BLaER1 treated with 17β-estradiol and CSF1 and Interleukin-3, amounts not matched to agents 10 nM and 100 nM (cell line): ENCODE measurements around the gene CDH1.

Source experiments
- H3K27ac ChIP-seq, 11 experiments: shearing (Covaris generic); formaldehyde crosslinking; 2 replicates each; pipeline ENCODE4 v1.8.1; 2022
- H3K27me3 ChIP-seq, 11 experiments: shearing (Covaris generic); formaldehyde crosslinking; 2 replicates each; pipeline ENCODE4 v1.8.1; 2022
- H3K36me3 ChIP-seq, 11 experiments: shearing (Covaris generic); formaldehyde crosslinking; 2 replicates each; pipeline ENCODE4 v1.8.1; 2022
- H3K4me1 ChIP-seq, 10 experiments: shearing (Covaris generic); formaldehyde crosslinking; 2 replicates each; pipeline ENCODE4 v1.8.1; 2022
- H3K4me2 ChIP-seq, 11 experiments: shearing (Covaris generic); formaldehyde crosslinking; 2 replicates each; pipeline ENCODE4 v1.8.1; 2022
- H3K4me3 ChIP-seq, 10 experiments: shearing (Covaris generic); formaldehyde crosslinking; 2 replicates each; pipeline ENCODE4 v1.8.1; 2022
- H3K9ac ChIP-seq, 11 experiments: shearing (Covaris generic); formaldehyde crosslinking; 2 replicates each; pipeline ENCODE4 v1.8.1; 2022
- H3K9me3 ChIP-seq, 11 experiments: shearing (Covaris generic); formaldehyde crosslinking; replicated peaks in 1 of 11; 2 replicates each; pipeline ENCODE4 v1.8.1; 2022
- H4K20me1 ChIP-seq, 11 experiments: shearing (Covaris generic); formaldehyde crosslinking; 2 replicates each; pipeline ENCODE4 v1.8.1; 2022
- Cebpa-rat ChIP-seq, 11 experiments: shearing (Covaris generic); IDR thresholded peaks; 2 replicates each; pipeline ENCODE4 v1.8.1; 2022

CDH1 gene

GRCh38 chr16:68719993-68720489 is 17.1 kb upstream of the CDH1 start:
- Histone ChIP-seq H3K9me3 (peaks cover 0 to 10% (median 0%) of the 10 kb centered on the region in 11 experiments; a peak in 5 of 22 replicates), H3K27ac (no peak overlapping the region), H3K4me3 (no peak overlapping the region), H3K4me1 (peaks cover 0 to 19% (median 0%) of the 10 kb centered on the region in 10 experiments; a peak in 4 of 20 replicates), H3K27me3 (no peaks in the 10 kb centered on the region), H4K20me1 (no peaks in the 10 kb centered on the region), H3K4me2 (peak overlapping the region in 1 of 11 experiments; percentile 23; a peak in 1 of 22 replicates), H3K36me3 (no peaks in the 10 kb centered on the region), H3K9ac (no peak overlapping the region)
- TF ChIP-seq Cebpa-rat (IDR thresholded peaks at IDR 0.05), result no peak

GRCh38 chr16:68722119-68723024 is 14.7 kb upstream of the CDH1 start:
- Histone ChIP-seq H3K9ac (no peak overlapping the region), H3K4me3 (no peak overlapping the region), H3K4me2 (no peak overlapping the region), H3K4me1 (peaks cover 0 to 13% (median 0%) of the 10 kb centered on the region in 10 experiments; a peak in 3 of 20 replicates), H3K36me3 (no peaks in the 10 kb centered on the region), H3K27me3 (no peaks in the 10 kb centered on the region), H4K20me1 (no peaks in the 10 kb centered on the region), H3K9me3 (peaks cover 0 to 8% (median 0%) of the 10 kb centered on the region in 11 experiments; a peak in 5 of 22 replicates), H3K27ac (no peak overlapping the region)
- no peak for TF ChIP-seq Cebpa-rat (IDR thresholded peaks at IDR 0.05)

- H3K4me2 ChIP-seq, result no peak overlapping the region
- no peaks in the 10 kb centered on the region for H3K27me3 ChIP-seq
- H3K4me1 ChIP-seq, result peaks cover 0 to 13% (median 0%) of the 10 kb centered on the region in 10 experiments; a peak in 3 of 20 replicates
- H3K9me3 ChIP-seq, result no peaks in the 10 kb centered on the region
- H3K27ac ChIP-seq, result no peak overlapping the region
- H3K36me3 ChIP-seq, result no peaks in the 10 kb centered on the region
- no peak overlapping the region for H3K4me3 ChIP-seq
- H3K9ac ChIP-seq, result no peak overlapping the region
- H4K20me1 ChIP-seq, result no peaks in the 10 kb centered on the region
- no peak for TF ChIP-seq Cebpa-rat (IDR thresholded peaks at IDR 0.05)
Observed at GRCh38 chr16:68724797-68725196, 12.3 kb upstream of the CDH1 start.

- H4K20me1 ChIP-seq, result no peaks in the 10 kb centered on the region
- no peak overlapping the region for H3K27ac ChIP-seq
- no peaks in the 10 kb centered on the region for H3K27me3 ChIP-seq
- no peaks in the 10 kb centered on the region for H3K9me3 ChIP-seq
- no peak overlapping the region for H3K4me2 ChIP-seq
- no peak for TF ChIP-seq Cebpa-rat (IDR thresholded peaks at IDR 0.05)
- no peak overlapping the region for H3K4me3 ChIP-seq
- no peak overlapping the region for H3K9ac ChIP-seq
- H3K36me3 ChIP-seq, result no peaks in the 10 kb centered on the region
- H3K4me1 ChIP-seq, result no peaks in the 10 kb centered on the region
Observed at GRCh38 chr16:68728523-68728922, 8.6 kb upstream of the CDH1 start.

- H3K36me3 ChIP-seq, result no peaks in the 10 kb centered on the region
- peaks cover 0 to 9% (median 0%) of the 10 kb centered on the region in 11 experiments; a peak in 2 of 22 replicates for H4K20me1 ChIP-seq
- peaks cover 5 to 12% (median 7%) of the 10 kb centered on the region in 11 experiments for H3K27me3 ChIP-seq
- no peak overlapping the region for H3K9ac ChIP-seq
- H3K4me1 ChIP-seq, result no peaks in the 10 kb centered on the region
- no peak overlapping the region for H3K4me3 ChIP-seq
- peaks cover 0 to under 1% (median 0%) of the 10 kb centered on the region in 11 experiments; a peak in 1 of 22 replicates for H3K9me3 ChIP-seq
- no peak overlapping the region for H3K27ac ChIP-seq
- TF ChIP-seq Cebpa-rat (IDR thresholded peaks at IDR 0.05), result no peak
- no peak overlapping the region for H3K4me2 ChIP-seq
Observed at GRCh38 chr16:68731637-68732036, 5.5 kb upstream of the CDH1 start.

GRCh38 chr16:68732042-68732680 is 4.9 kb upstream of the CDH1 start:
- no peak for TF ChIP-seq Cebpa-rat (IDR thresholded peaks at IDR 0.05)
- H3K36me3 ChIP-seq, result no peaks in the 10 kb centered on the region
- H3K27ac ChIP-seq, result no peak overlapping the region
- no peak overlapping the region for H3K4me3 ChIP-seq
- H3K9ac ChIP-seq, result no peak overlapping the region
- peaks cover 0 to 6% (median 0%) of the 10 kb centered on the region in 11 experiments; a peak in 2 of 22 replicates for H3K9me3 ChIP-seq
- no peak overlapping the region for H3K4me2 ChIP-seq
- H3K4me1 ChIP-seq, result no peaks in the 10 kb centered on the region
- peaks cover 10 to 17% (median 12%) of the 10 kb centered on the region in 11 experiments for H3K27me3 ChIP-seq
- peaks cover 0 to 9% (median 0%) of the 10 kb centered on the region in 11 experiments; a peak in 3 of 22 replicates for H4K20me1 ChIP-seq

GRCh38 chr16:68732741-68733399 is 4.2 kb upstream of the CDH1 start:
- Histone ChIP-seq H3K27ac (no peak overlapping the region), H3K4me3 (no peak overlapping the region), H3K4me1 (no peaks in the 10 kb centered on the region), H3K27me3 (peaks cover 17 to 24% (median 19%) of the 10 kb centered on the region in 11 experiments), H4K20me1 (peaks cover 0 to 10% (median 0%) of the 10 kb centered on the region in 11 experiments; a peak in 4 of 22 replicates), H3K9ac (no peak overlapping the region), H3K4me2 (no peak overlapping the region), H3K36me3 (no peaks in the 10 kb centered on the region), H3K9me3 (peaks cover 0 to 7% (median 0%) of the 10 kb centered on the region in 11 experiments; a peak in 2 of 22 replicates)
- no peak for TF ChIP-seq Cebpa-rat (IDR thresholded peaks at IDR 0.05)

GRCh38 chr16:68733570-68733969 is 3.5 kb upstream of the CDH1 start:
- H3K27ac ChIP-seq, result no peak overlapping the region
- TF ChIP-seq Cebpa-rat (IDR thresholded peaks at IDR 0.05), result no peak; a peak in 1 of 22 replicates
- no peak overlapping the region for H3K4me2 ChIP-seq
- no peak overlapping the region for H3K4me3 ChIP-seq
- no peaks in the 10 kb centered on the region for H3K36me3 ChIP-seq
- no peaks in the 10 kb centered on the region for H3K4me1 ChIP-seq
- peaks cover 0 to 17% (median 4%) of the 10 kb centered on the region in 11 experiments; a peak in 7 of 22 replicates for H4K20me1 ChIP-seq
- no peak overlapping the region for H3K9ac ChIP-seq
- peaks cover 0 to 7% (median 0%) of the 10 kb centered on the region in 11 experiments; a peak in 2 of 22 replicates for H3K9me3 ChIP-seq
- H3K27me3 ChIP-seq, result peaks cover 24 to 31% (median 26%) of the 10 kb centered on the region in 11 experiments
